Keratinocyte (primary cell): ENCODE data around the gene FSCB. TPM values are rescaled to one million over a fixed set of nuclear protein-coding genes. Genes with fewer than 3 reads are reported as not detected.

Experiments
- DNase-seq: peaks from one replicate; pipeline ENCODE4 v3.0.0-alpha.2; 2011; ENCODE audit warnings: low read depth, missing footprints, low spot score
- FAIRE-seq: peaks from 2 replicates; lab custom pipeline; 2011; peaks lifted over from hg19 to GRCh38; lab: Jason Lieb, UNC
- H2AFZ ChIP-seq: 2 replicates; pipeline ENCODE4 v1.6.0; 2012; ENCODE audit warnings: low read length, control low read depth, inconsistent platforms; ENCODE audit not compliant: control insufficient read depth
- H3K27ac ChIP-seq: 2 replicates; pipeline ENCODE4 v1.5.1; 2011; ENCODE audit warnings: low read length; ENCODE audit not compliant: control insufficient read depth, insufficient read depth
- H3K27me3 ChIP-seq: 3 replicates; pipeline ENCODE4 v1.6.0; 2011; ENCODE audit warnings: low read length; ENCODE audit not compliant: control insufficient read depth, insufficient read depth; ENCODE audit errors: extremely low read depth
- H3K36me3 ChIP-seq, 2 experiments: 2 replicates in 1 of 2; 3 replicates in 1 of 2; pipeline ENCODE4 v1.5.1; 2011; ENCODE audit warnings: low read length in 2 of 2, mild to moderate bottlenecking in 1 of 2; ENCODE audit not compliant: control insufficient read depth in 2 of 2, insufficient read depth in 2 of 2; ENCODE audit errors: extremely low read depth in 1 of 2
- H3K4me1 ChIP-seq: 3 replicates; pipeline ENCODE4 v1.5.1; 2011; ENCODE audit warnings: low read length; ENCODE audit not compliant: control insufficient read depth, insufficient read depth; ENCODE audit errors: extremely low read depth
- H3K4me2 ChIP-seq: 3 replicates; pipeline ENCODE4 v1.6.0; 2011; ENCODE audit warnings: low read depth, low read length; ENCODE audit not compliant: control insufficient read depth, insufficient read depth; ENCODE audit errors: extremely low read depth
- H3K4me3 ChIP-seq, 3 experiments: fragments of 200-600 bp in 1 of 3; sonication (generic) in 1 of 3; 2 replicates in 2 of 3; 3 replicates in 1 of 3; pipeline ENCODE4 v1.5.1; 2011 to 2016; ENCODE audit warnings: low read length in 3 of 3, mild to moderate bottlenecking in 3 of 3, control low read depth in 2 of 3, inconsistent platforms in 1 of 3, low read depth in 1 of 3, mixed read lengths in 1 of 3, mixed run types in 1 of 3, moderate library complexity in 1 of 3; ENCODE audit not compliant: control insufficient read depth in 2 of 3, insufficient read depth in 2 of 3; ENCODE audit errors: extremely low read depth in 1 of 3
- H3K79me2 ChIP-seq: 2 replicates; pipeline ENCODE4 v1.6.0; 2012; ENCODE audit warnings: low read length; ENCODE audit not compliant: control insufficient read depth, insufficient read depth
- H3K9ac ChIP-seq: 3 replicates; pipeline ENCODE4 v1.6.0; 2011; ENCODE audit warnings: low read length; ENCODE audit not compliant: control insufficient read depth, insufficient read depth; ENCODE audit errors: extremely low read depth
- H3K9me1 ChIP-seq: 3 replicates; pipeline ENCODE4 v1.6.0; 2011; ENCODE audit warnings: low read length; ENCODE audit not compliant: control insufficient read depth, insufficient read depth; ENCODE audit errors: extremely low read depth
- H3K9me3 ChIP-seq: 2 replicates; pipeline ENCODE4 v1.5.1; 2012; ENCODE audit warnings: low read depth, low read length; ENCODE audit not compliant: control insufficient read depth
- H4K20me1 ChIP-seq: 3 replicates; pipeline ENCODE4 v1.6.0; 2011; ENCODE audit warnings: low read length; ENCODE audit not compliant: control insufficient read depth, insufficient read depth; ENCODE audit errors: extremely low read depth
- CTCF ChIP-seq, 3 experiments: IDR thresholded peaks in 1 of 3; conservative IDR thresholded peaks in 1 of 3; optimal IDR thresholded peaks in 1 of 3; 2 replicates in 2 of 3; 3 replicates in 1 of 3; pipeline versions ENCODE3 to v1.5.1; 2011; ENCODE audit warnings: low read length in 3 of 3, mild to moderate bottlenecking in 3 of 3, moderate library complexity in 2 of 3, control low read depth in 1 of 3, inconsistent platforms in 1 of 3; ENCODE audit not compliant: insufficient read depth in 2 of 3; ENCODE audit errors: extremely low read depth in 1 of 3
- EZH2 ChIP-seq: IDR thresholded peaks from one replicate; pipeline ENCODE4 v1.6.1; 2012; ENCODE audit warnings: inconsistent platforms, mild to moderate bottlenecking, low read length, moderate library complexity
- dilution Hi-C: fragments of 300-500 bp; cut with MboI; formaldehyde crosslinking; loops from one replicate; pipeline ENCODE4 v1.7.0; 2020; ENCODE audit warnings: low sequenced_read_pairs; ENCODE audit not compliant: extremely low pct_ligation_motif_present
- polyA plus RNA-seq, 5 experiments: library from polyadenylated mRNA; depleted of rRNA in 3 of 5; stranded (reverse) in 3 of 5; stranded (forward) in 1 of 5; unstranded in 1 of 5; fragments of >200 nt; gene quantifications; 1 replicate in 1 of 5; 2 replicates in 3 of 5; 3 replicates in 1 of 5; pipeline versions ENCODE4 v1.2.1 to v1.2.3, GENCODE V29; 2011 to 2012; ENCODE audit warnings: missing spikeins in 2 of 5, low read depth in 1 of 5, low replicate concordance in 1 of 5

The FSCB gene
- polyA plus RNA-seq, 1 donor (not counting 4 experiments of a cell fraction or from before 2014, with no cell fraction given): not detected

GRCh38 chr14:44463356-44464004 lies 43.6 kb downstream of the FSCB start:
- Histone ChIP-seq H3K4me1 (no peaks in the 10 kb centered on the region), H4K20me1 (no peaks in the 10 kb centered on the region), H2AFZ (no peak overlapping the region), H3K4me2 (no peak overlapping the region), H3K27me3 (no peaks in the 10 kb centered on the region), H3K36me3 (no peaks in the 10 kb centered on the region), H3K27ac (no peak overlapping the region), H3K4me3 (no peak overlapping the region), H3K79me2 (no peaks in the 10 kb centered on the region), H3K9me3 (no peaks in the 10 kb centered on the region), H3K9me1 (no peaks in the 10 kb centered on the region), H3K9ac (no peak overlapping the region)
- dilution Hi-C loops: no loop called here
- DNase-seq: no peak
- TF ChIP-seq EZH2 (no peak), CTCF (optimal IDR thresholded peaks at IDR 0.05 in 1 of 3, IDR thresholded peaks at IDR 0.05 in 1 of 3, conservative IDR thresholded peaks at IDR 0.05 in 1 of 3; ENCODE audit: extremely low read depth in 1 of 3, insufficient read depth in 2 of 3, low read length in 3 of 3) (no peak)
- no peak for FAIRE-seq

GRCh38 chr14:44462381-44462780 lies 44.7 kb downstream of the FSCB start:
- Histone ChIP-seq H2AFZ (no peak overlapping the region), H3K9me3 (no peaks in the 10 kb centered on the region), H4K20me1 (no peaks in the 10 kb centered on the region), H3K36me3 (no peaks in the 10 kb centered on the region), H3K27ac (no peak overlapping the region), H3K79me2 (no peaks in the 10 kb centered on the region), H3K27me3 (no peaks in the 10 kb centered on the region), H3K4me3 (no peak overlapping the region), H3K4me1 (no peaks in the 10 kb centered on the region), H3K9me1 (no peaks in the 10 kb centered on the region), H3K4me2 (no peak overlapping the region), H3K9ac (no peak overlapping the region)
- FAIRE-seq (no peak), DNase-seq (no peak)
- TF ChIP-seq CTCF (optimal IDR thresholded peaks at IDR 0.05 in 1 of 3, IDR thresholded peaks at IDR 0.05 in 1 of 3, conservative IDR thresholded peaks at IDR 0.05 in 1 of 3; ENCODE audit: extremely low read depth in 1 of 3, insufficient read depth in 2 of 3, low read length in 3 of 3): no peak
- TF ChIP-seq EZH2: no peak
- dilution Hi-C loops: no loop called here
